ENCODE results near the gene P2RX7.

- no peak for TF ChIP-seq PPARA (CRISPR knock-in tag; IDR thresholded peaks at IDR 0.05; ENCODE audit: borderline replicate concordance)
- TF ChIP-seq ISL1 (CRISPR knock-in tag; IDR thresholded peaks at IDR 0.05) = no peak
- no peak for TF ChIP-seq PATZ1 (CRISPR knock-in tag; IDR thresholded peaks at IDR 0.05; ENCODE audit: borderline replicate concordance)
- TF ChIP-seq ZNF8 (CRISPR knock-in tag; IDR thresholded peaks at IDR 0.05) = no peak
- TF ChIP-seq ZFP30 (CRISPR knock-in tag; IDR thresholded peaks at IDR 0.05) = no peak
- TF ChIP-seq TOX (CRISPR knock-in tag; IDR thresholded peaks at IDR 0.05; ENCODE audit: borderline replicate concordance) = no peak
- TF ChIP-seq TSHZ2 (CRISPR knock-in tag; IDR thresholded peaks at IDR 0.05) = no peak
- no peak for TF ChIP-seq ZFP3 (CRISPR knock-in tag; IDR thresholded peaks at IDR 0.05)
- no peak for TF ChIP-seq ARNTL (CRISPR knock-in tag; IDR thresholded peaks at IDR 0.05; ENCODE audit: borderline replicate concordance, low read depth)
- TF ChIP-seq GLIS3 (CRISPR knock-in tag; IDR thresholded peaks at IDR 0.05) = no peak
- no peak for TF ChIP-seq POU6F1 (CRISPR knock-in tag; IDR thresholded peaks at IDR 0.05; ENCODE audit: borderline replicate concordance, low read depth)
- TF ChIP-seq CSRNP3 (CRISPR knock-in tag; IDR thresholded peaks at IDR 0.05) = no peak
These were observed 48.4 kb upstream of the P2RX7 start for GRCh38 chr12:121084229-121084628.

All from SK-N-SH treated with all-trans-retinoic acid at 6 μM for 48 hours (cell line).